Heart left ventricle (tissue), 16 donors: ENCODE measurements around the gene CDK3. TPM values are rescaled to one million over a fixed set of nuclear protein-coding genes. Genes with fewer than 3 reads are reported as not detected.
A peak's percentile ranks its signal among the peaks of the same experiment; 100 is the strongest.

Experiments used
- ATAC-seq, 4 donors: fragments of 200-7000 bp; cut with Tn5 transposase; one replicate each; pipeline ENCODE4 v1.9.1; 2020 to 2022; ENCODE audit warnings: moderate library complexity in 4 of 4, mild to moderate bottlenecking in 3 of 4, moderate number of reproducible peaks in 1 of 4
- DNase-seq, 5 donors: peaks; one replicate each; pipeline ENCODE4 v3.0.0-alpha.2; 2020
- H3K27ac ChIP-seq, 12 donors: fragments of 200-600 bp; sonication (generic) in 4 of 12; one replicate each; pipeline versions ENCODE4 v1.5.0 to v1.8.0; 2016 to 2022; ENCODE audit warnings: mild to moderate bottlenecking in 2 of 12
- H3K27me3 ChIP-seq, 9 donors: fragments of 200-600 bp; sonication (generic) in 2 of 9; one replicate each; pipeline versions ENCODE4 v1.5.1 to v1.8.0; 2016 to 2022; ENCODE audit warnings: mild to moderate bottlenecking in 3 of 9
- H3K36me3 ChIP-seq, 9 donors: fragments of 200-600 bp; sonication (generic) in 2 of 9; one replicate each; pipeline versions ENCODE4 v1.5.0 to v1.8.0; 2018 to 2022; ENCODE audit warnings: mild to moderate bottlenecking in 2 of 9
- H3K4me1 ChIP-seq, 12 donors: fragments of 200-600 bp; sonication (generic) in 4 of 12; one replicate each; pipeline versions ENCODE4 v1.5.0 to v1.8.0; 2016 to 2022; ENCODE audit warnings: mild to moderate bottlenecking in 3 of 12
- H3K4me3 ChIP-seq, 12 donors: fragments of 200-600 bp; sonication (generic) in 4 of 12; one replicate each; pipeline versions ENCODE4 v1.5.0 to v1.8.0; 2017 to 2022; ENCODE audit warnings: mild to moderate bottlenecking in 9 of 12, moderate library complexity in 4 of 12
- H3K9me3 ChIP-seq, 12 donors: fragments of 200-600 bp; sonication (generic) in 4 of 12; one replicate each; pipeline versions ENCODE4 v1.5.0 to v1.8.0; 2016 to 2022; ENCODE audit warnings: mild to moderate bottlenecking in 1 of 12
- POLR2A ChIP-seq, 2 donors: fragments of 450-650 bp; IDR thresholded peaks; one replicate each; pipeline ENCODE4 v1.6.1; 2017; ENCODE audit warnings: antibody characterized with exemption in 2 of 2, mild to moderate bottlenecking in 2 of 2, moderate library complexity in 2 of 2
- WGBS, 4 donors: extraction: QIAGEN DNeasy Blood & Tissue Kit in 2 of 4; methylation state at CpG; one replicate each; pipeline versions ENCODE4 v1.1.5 to v1.1.7; 2013 to 2018; 5-methylcytosine and 5-hydroxymethylcytosine counted together
- intact Hi-C, 10 donors: fragments of 100-400 bp; cut with DNase I; formaldehyde crosslinking; loops; one replicate each; pipeline versions ENCODE4 v1.11.1 to v1.14.2; 2022
- polyA plus RNA-seq, 2 donors: library from polyadenylated mRNA; stranded (reverse); fragments of 200-250 nt; gene quantifications; one replicate each; pipeline ENCODE4 v1.2.3, GENCODE V29; 2013
- total RNA-seq, 9 donors: library from RNA; depleted of rRNA in 2 of 9; stranded (reverse); fragments of >200 nt in 2 of 9; fragmentation: NEBNext Ultra II Directional in 3 of 9; extraction: Animal tissue kit (Norgen Biotek cat#: 25700) in 3 of 9; gene quantifications; one replicate each; pipeline versions ENCODE4 v1.1.0 to v1.2.4, GENCODE V29; 2016 to 2023
- TF ChIP-seq, protein P1 (sequence below), 12 donors: fragments of 200-600 bp; sonication (generic) in 4 of 12; IDR thresholded peaks; one replicate each; pipeline versions ENCODE4 v1.5.0 to v1.8.0; 2018 to 2022; ENCODE audit warnings: antibody characterized with exemption in 12 of 12, mild to moderate bottlenecking in 5 of 12
- donor health status: ischemic (EF 13 %, LVEDD 7.1; RV severe dilation, severe dysfunction).
- donor health status: healthy with polysubstance abuse.
- donor health status: DM: no; HTN: yes; CAD: no.
- donor health status: DM: no; HTN: no; CAD: no.
- donor health status: ischemic (EF 25% LVEDD 6.9; RV normal size, moderate dysfunction).
- donor health status: ischemic (EF 25% LVEDD 5.7; RV mildly dilated, moderate dysfunction).
- donor health status: healthy.
- donor health status: DM: yes; HTN: yes; CAD: no.
- donor health status: ischemic (EF 35%, LVEDD 5.7; RV mildly dilated, moderate dysfunction).
- donor health status: nonischemic (EF 11% LVEDD 7.7; RV severe dilation, severe dysfunction).
- donor health status: DM: yes; HTN: yes; CAD: no.
- donor health status: PGD.
- donor health status: ischemic (EF 29% LVEDD 5.4; RV normal size, mild dysfunction).
- donor health status: nonischemic (EF 23%, LVEDD 6.1; RV moderate dilation, normal function).

Gene CDK3
- total and polyA plus RNA-seq, 11 donors, result 0.46 to 3.6 (median 1.6) TPM; not detected in 2

DNA sequence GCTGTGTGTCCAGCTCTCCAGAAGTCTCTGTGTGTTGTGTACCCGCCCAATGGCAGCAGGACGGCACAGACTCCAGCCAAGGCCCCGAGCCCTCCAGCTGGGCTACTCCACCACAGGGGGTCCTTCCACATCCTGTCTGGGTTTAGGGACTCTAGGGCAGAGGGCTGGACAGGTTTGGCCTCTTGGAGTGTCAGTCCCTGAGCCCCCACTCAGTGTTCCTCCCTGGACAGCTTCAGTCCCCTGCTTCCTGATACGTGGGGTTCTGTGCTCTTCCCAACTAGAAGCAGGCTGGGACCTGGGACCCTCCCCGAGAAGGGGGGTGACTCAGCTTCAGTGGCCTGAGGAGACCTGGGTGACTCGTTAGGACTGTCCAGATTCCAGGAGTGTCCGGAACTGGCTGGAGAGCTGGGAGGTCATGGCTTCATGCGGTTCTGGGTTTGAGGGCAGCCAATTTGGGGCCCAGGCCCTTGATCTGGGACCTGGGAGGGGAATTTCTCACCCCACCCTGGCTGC is 4.2 kb downstream of the CDK3 start:
- TF ChIP-seq, protein P1, sequence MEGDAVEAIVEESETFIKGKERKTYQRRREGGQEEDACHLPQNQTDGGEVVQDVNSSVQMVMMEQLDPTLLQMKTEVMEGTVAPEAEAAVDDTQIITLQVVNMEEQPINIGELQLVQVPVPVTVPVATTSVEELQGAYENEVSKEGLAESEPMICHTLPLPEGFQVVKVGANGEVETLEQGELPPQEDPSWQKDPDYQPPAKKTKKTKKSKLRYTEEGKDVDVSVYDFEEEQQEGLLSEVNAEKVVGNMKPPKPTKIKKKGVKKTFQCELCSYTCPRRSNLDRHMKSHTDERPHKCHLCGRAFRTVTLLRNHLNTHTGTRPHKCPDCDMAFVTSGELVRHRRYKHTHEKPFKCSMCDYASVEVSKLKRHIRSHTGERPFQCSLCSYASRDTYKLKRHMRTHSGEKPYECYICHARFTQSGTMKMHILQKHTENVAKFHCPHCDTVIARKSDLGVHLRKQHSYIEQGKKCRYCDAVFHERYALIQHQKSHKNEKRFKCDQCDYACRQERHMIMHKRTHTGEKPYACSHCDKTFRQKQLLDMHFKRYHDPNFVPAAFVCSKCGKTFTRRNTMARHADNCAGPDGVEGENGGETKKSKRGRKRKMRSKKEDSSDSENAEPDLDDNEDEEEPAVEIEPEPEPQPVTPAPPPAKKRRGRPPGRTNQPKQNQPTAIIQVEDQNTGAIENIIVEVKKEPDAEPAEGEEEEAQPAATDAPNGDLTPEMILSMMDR (IDR thresholded peaks at IDR 0.05), result no peak
- TF ChIP-seq POLR2A (IDR thresholded peaks at IDR 0.05), result no peak
- ATAC-seq, result peak in 1 of 4 donors; percentile 20

GRCh38 chr17:76005263-76006149 is 4.9 kb downstream of the CDK3 start:
- Histone ChIP-seq H3K9me3 (no peaks in the 10 kb centered on the region), H3K27me3 (no peaks in the 10 kb centered on the region), H3K4me3 (no peak overlapping the region), H3K27ac (peak overlapping the region in 1 of 12 donors; percentile 17), H3K4me1 (peaks cover 0 to 7% (median 0%) of the 10 kb centered on the region in 12 donors), H3K36me3 (peaks cover 0 to 16% (median 0%) of the 10 kb centered on the region in 9 donors)
- DNase-seq, result peak; percentile 71 to 83 (median 76)
- intact Hi-C loops, result loop anchor here in 9 of 10 donors (1.0 to 2.0 kb wide), 4 partner anchors 99 to 241 kb away; partner anchors contain the start of gene MRPL38 (in 2 of the 9)
- 50 to 57% (median 54%) methylated on average over 11 to 16 of the region's 16 CpGs for WGBS, 4 donors
- no peak for TF ChIP-seq POLR2A (IDR thresholded peaks at IDR 0.05)
- TF ChIP-seq, protein P1 (IDR thresholded peaks at IDR 0.05), result peak; percentile 48 to 81 (median 72)
- ATAC-seq, result peak; percentile 41 to 78 (median 63)

More for the DNA sequence above, 4.2 kb downstream of the CDK3 start:
- Histone ChIP-seq H3K27ac (peak overlapping the region in 2 of 12 donors; percentile 17 to 19), H3K36me3 (peaks cover 0 to 20% (median 0%) of the 10 kb centered on the region in 9 donors), H3K4me3 (no peak overlapping the region), H3K9me3 (no peaks in the 10 kb centered on the region), H3K4me1 (peaks cover 0 to 7% (median 0%) of the 10 kb centered on the region in 12 donors), H3K27me3 (no peaks in the 10 kb centered on the region)
- DNase-seq, result no peak
- intact Hi-C loops, result loop anchor here in 9 of 10 donors (1.0 to 2.0 kb wide), 4 partner anchors 98 to 241 kb away; partner anchors contain the start of gene MRPL38 (in 2 of the 9)
- 72 to 81% (median 79%) methylated on average over 7 to 8 of the region's 8 CpGs for WGBS, 4 donors

GRCh38 chr17:76007131-76007849 is 6.6 kb downstream of the CDK3 start:
- no peaks in the 10 kb centered on the region for H3K9me3 ChIP-seq
- peaks cover 0 to 9% (median 0%) of the 10 kb centered on the region in 9 donors for H3K36me3 ChIP-seq
- H3K27me3 ChIP-seq, result no peaks in the 10 kb centered on the region
- intact Hi-C loops, result no loop called here
- WGBS, 4 donors, result 91 to 93% (median 92%) methylated on average over 31 to 39 of the region's 39 CpGs
- ATAC-seq (no peak), DNase-seq (peak in 1 of 5 donors; percentile 40)
- TF ChIP-seq, protein P1 (IDR thresholded peaks at IDR 0.05), result no peak
- no peak for TF ChIP-seq POLR2A (IDR thresholded peaks at IDR 0.05)
- H3K4me1 ChIP-seq, result peaks cover 0 to 7% (median 0%) of the 10 kb centered on the region in 12 donors
- no peak overlapping the region for H3K4me3 ChIP-seq
- no peak overlapping the region for H3K27ac ChIP-seq
